Neuronal stem cell (in vitro differentiated cells): ENCODE data around the gene ARL6IP5.

Experiments used
- DNase-seq: peaks from one replicate; pipeline ENCODE4 v3.0.0-alpha.2; 2013; ENCODE audit warnings: low spot score
- H2AFZ ChIP-seq: one replicate; pipeline ENCODE4 v1.6.1; 2013; ENCODE audit warnings: mild to moderate bottlenecking, low read length, inconsistent platforms
- H2AK5ac ChIP-seq: 2 replicates; pipeline ENCODE4 v1.6.1; 2013; ENCODE audit warnings: low read depth, mild to moderate bottlenecking, inconsistent platforms, low read length, moderate library complexity, mixed read lengths
- H2BK120ac ChIP-seq: 2 replicates; pipeline ENCODE4 v1.6.1; 2013; ENCODE audit warnings: low read depth, mild to moderate bottlenecking, inconsistent platforms, low read length, moderate library complexity, mixed read lengths
- H2BK12ac ChIP-seq: one replicate; pipeline ENCODE4 v1.6.1; 2013; ENCODE audit warnings: low read length, inconsistent platforms
- H2BK15ac ChIP-seq: 2 replicates; pipeline ENCODE4 v1.6.1; 2013; ENCODE audit warnings: mild to moderate bottlenecking, low read length, inconsistent platforms, mixed read lengths
- H2BK5ac ChIP-seq: one replicate; pipeline ENCODE4 v1.6.1; 2013; ENCODE audit warnings: inconsistent platforms, mild to moderate bottlenecking, low read length, moderate library complexity
- H3K14ac ChIP-seq: one replicate; pipeline ENCODE4 v1.6.1; 2013; ENCODE audit warnings: low read length, inconsistent platforms
- H3K18ac ChIP-seq: 2 replicates; pipeline ENCODE4 v1.6.1; 2013; ENCODE audit warnings: low read length, inconsistent platforms
- H3K23ac ChIP-seq: 2 replicates; pipeline ENCODE4 v1.6.1; 2013; ENCODE audit warnings: low read depth, mild to moderate bottlenecking, mixed read lengths, low read length, inconsistent platforms; ENCODE audit not compliant: poor library complexity
- H3K27ac ChIP-seq: replicated peaks from 3 replicates; pipeline ENCODE4 v1.5.1; 2013; ENCODE audit warnings: low read length, inconsistent platforms
- H3K27me3 ChIP-seq, 3 experiments: 2 replicates each; pipeline ENCODE4 v1.6.1; 2013; ENCODE audit warnings: low read length in 3 of 3, mild to moderate bottlenecking in 2 of 3, inconsistent platforms in 1 of 3, low read depth in 1 of 3, mixed read lengths in 1 of 3, moderate library complexity in 1 of 3; ENCODE audit not compliant: control insufficient read depth in 3 of 3, insufficient read depth in 3 of 3
- H3K36me3 ChIP-seq, 2 donors: replicated peaks in 1 of 2; 2 replicates each; pipeline ENCODE4 v1.6.1; 2013; ENCODE audit warnings: low read length in 2 of 2; ENCODE audit not compliant: control insufficient read depth in 2 of 2, insufficient read depth in 2 of 2
- H3K4ac ChIP-seq: 2 replicates; pipeline ENCODE4 v1.6.1; 2013; ENCODE audit warnings: inconsistent platforms, mild to moderate bottlenecking, low read length, moderate library complexity
- H3K4me1 ChIP-seq, 2 donors: 1 replicate in 1 of 2; 2 replicates in 1 of 2; pipeline ENCODE4 v1.6.1; 2013; ENCODE audit warnings: low read length in 2 of 2, low read depth in 1 of 2; ENCODE audit not compliant: control insufficient read depth in 2 of 2, insufficient read depth in 1 of 2
- H3K4me2 ChIP-seq: one replicate; pipeline ENCODE4 v1.6.1; 2013; ENCODE audit warnings: mild to moderate bottlenecking, low read length, inconsistent platforms; ENCODE audit not compliant: insufficient read depth, poor library complexity, severe bottlenecking
- H3K4me3 ChIP-seq, 2 donors: 2 replicates each; pipeline ENCODE4 v1.5.1; 2013; ENCODE audit warnings: low read length in 2 of 2, mild to moderate bottlenecking in 2 of 2, inconsistent platforms in 1 of 2, moderate library complexity in 1 of 2
- H3K79me1 ChIP-seq: one replicate; pipeline ENCODE4 v1.6.1; 2013; ENCODE audit warnings: low read depth, mild to moderate bottlenecking, inconsistent platforms, low read length, moderate library complexity
- H3K9ac ChIP-seq: one replicate; pipeline ENCODE4 v1.6.1; 2013; ENCODE audit warnings: mild to moderate bottlenecking, low read depth, low read length, inconsistent platforms; ENCODE audit not compliant: poor library complexity
- H3K9me3 ChIP-seq, 2 donors: replicated peaks in 1 of 2; 2 replicates each; pipeline versions ENCODE3 to v1.6.1; 2013; ENCODE audit warnings: low read length in 2 of 2, mild to moderate bottlenecking in 2 of 2, inconsistent platforms in 1 of 2, low read depth in 1 of 2, mixed read lengths in 1 of 2, moderate library complexity in 1 of 2; ENCODE audit not compliant: control insufficient read depth in 2 of 2, insufficient read depth in 1 of 2
- H4K8ac ChIP-seq: one replicate; pipeline ENCODE4 v1.6.1; 2013; ENCODE audit warnings: low read depth, mild to moderate bottlenecking, inconsistent platforms, low read length, moderate library complexity
- H4K91ac ChIP-seq: one replicate; pipeline ENCODE4 v1.6.1; 2013; ENCODE audit warnings: low read length, low read depth, mild to moderate bottlenecking, inconsistent platforms; ENCODE audit not compliant: poor library complexity
- WGBS, 2 donors: extraction: QIAGEN DNeasy Blood & Tissue Kit; methylation state at CpG; one replicate each; pipeline ENCODE4 v1.1.7; 2013; ENCODE audit warnings: missing lambda C conversion rate in 2 of 2, mixed read lengths in 1 of 2; ENCODE audit not compliant: insufficient read length in 2 of 2, insufficient replicate concordance in 1 of 2; ENCODE audit errors: extremely low coverage in 2 of 2; 5-methylcytosine and 5-hydroxymethylcytosine counted together

ARL6IP5 gene

GRCh38 chr3:69116897-69117296, 32.2 kb downstream of the ARL6IP5 start:
- no peak overlapping the region for H2BK5ac ChIP-seq
- peaks cover 0 to 4% of the 10 kb centered on the region in 2 donors for H3K4me1 ChIP-seq
- H3K14ac ChIP-seq = no peak overlapping the region
- no peak overlapping the region for H3K23ac ChIP-seq
- no peak overlapping the region for H3K9ac ChIP-seq
- no CpG with 5 or more reads among the region's 3 CpGs for WGBS, 2 donors
- H2AK5ac ChIP-seq = no peak overlapping the region
- H2BK120ac ChIP-seq = no peak overlapping the region
- DNase-seq = no peak
- H3K27ac ChIP-seq = no peak overlapping the region
- H3K27me3 ChIP-seq = no peaks in the 10 kb centered on the region
- H3K4me3 ChIP-seq = no peak overlapping the region
- no peak overlapping the region for H4K91ac ChIP-seq
- H3K9me3 ChIP-seq = no peaks in the 10 kb centered on the region
- no peak overlapping the region for H2AFZ ChIP-seq
- no peaks in the 10 kb centered on the region for H3K36me3 ChIP-seq
- no peak overlapping the region for H2BK12ac ChIP-seq
- no peak overlapping the region for H2BK15ac ChIP-seq
- H3K79me1 ChIP-seq = no peaks in the 10 kb centered on the region
- no peak overlapping the region for H3K4ac ChIP-seq
- no peak overlapping the region for H4K8ac ChIP-seq
- no peak overlapping the region for H3K4me2 ChIP-seq
- no peak overlapping the region for H3K18ac ChIP-seq

DNA sequence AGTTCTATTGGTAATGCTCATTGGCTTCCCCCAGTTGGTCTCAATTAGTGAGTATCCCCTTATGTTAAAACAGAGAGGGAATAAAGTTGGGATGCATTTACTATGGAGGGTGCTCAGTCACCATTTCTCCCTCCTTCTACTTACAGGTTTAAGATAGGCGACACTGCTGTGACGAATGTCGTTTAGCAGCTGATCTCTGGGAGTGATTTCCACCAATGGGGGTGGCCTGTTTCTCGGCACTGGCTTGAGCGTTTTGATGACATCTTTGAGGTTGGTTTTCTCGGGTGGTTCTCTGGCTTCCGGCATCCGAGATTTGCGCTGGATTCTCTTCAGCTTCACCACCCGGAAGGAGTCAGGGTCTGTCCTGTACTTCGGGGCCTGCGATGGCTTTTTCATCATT, 33.8 kb downstream of the ARL6IP5 start:
- Histone ChIP-seq H3K27me3 (no peaks in the 10 kb centered on the region), H2BK12ac (no peak overlapping the region), H4K91ac (no peak overlapping the region), H3K14ac (no peak overlapping the region), H3K4me3 (no peak overlapping the region), H4K8ac (no peak overlapping the region), H3K9me3 (no peaks in the 10 kb centered on the region), H3K4ac (no peak overlapping the region), H3K18ac (no peak overlapping the region), H2BK120ac (no peak overlapping the region), H2BK15ac (no peak overlapping the region), H2AFZ (no peak overlapping the region), H2AK5ac (no peak overlapping the region), H3K36me3 (no peaks in the 10 kb centered on the region), H3K4me1 (peaks cover 0 to 5% of the 10 kb centered on the region in 2 donors), H3K4me2 (no peak overlapping the region), H3K23ac (no peak overlapping the region), H3K9ac (no peak overlapping the region), H3K27ac (no peak overlapping the region), H3K79me1 (no peaks in the 10 kb centered on the region), H2BK5ac (no peak overlapping the region)
- no peak for DNase-seq
- no CpG with 5 or more reads among the region's 12 CpGs for WGBS, 2 donors

DNA sequence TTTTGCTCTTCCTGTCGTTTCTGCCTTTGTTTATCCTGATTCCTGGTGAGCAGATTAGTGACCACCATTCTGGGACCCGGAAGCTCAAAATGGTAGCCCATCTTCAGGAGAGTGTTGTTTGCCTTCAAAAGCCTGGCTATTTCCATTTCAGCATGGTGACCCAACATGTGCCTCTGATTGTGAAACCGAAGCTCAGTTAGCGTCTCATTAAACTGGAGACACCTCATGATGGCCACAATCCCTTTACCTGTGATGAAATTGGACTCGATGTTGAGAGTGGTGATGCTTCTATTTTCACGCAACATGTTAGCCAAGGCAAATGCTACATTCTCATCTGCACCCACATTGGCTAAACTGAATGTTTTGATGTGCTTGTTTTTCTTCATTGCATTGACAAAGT, 34.4 kb downstream of the ARL6IP5 start:
- Histone ChIP-seq H2BK15ac (no peak overlapping the region), H3K23ac (no peak overlapping the region), H3K27ac (no peak overlapping the region), H3K18ac (no peak overlapping the region), H3K14ac (no peak overlapping the region), H2BK12ac (no peak overlapping the region), H3K27me3 (no peaks in the 10 kb centered on the region), H3K4me2 (no peak overlapping the region), H4K91ac (no peak overlapping the region), H3K9ac (no peak overlapping the region), H3K4me1 (peaks cover 0 to 5% of the 10 kb centered on the region in 2 donors), H2AK5ac (no peak overlapping the region), H2BK5ac (no peak overlapping the region), H4K8ac (no peak overlapping the region), H3K4ac (no peak overlapping the region), H3K4me3 (no peak overlapping the region), H2AFZ (no peak overlapping the region), H3K36me3 (no peaks in the 10 kb centered on the region), H2BK120ac (no peak overlapping the region), H3K9me3 (no peaks in the 10 kb centered on the region), H3K79me1 (no peaks in the 10 kb centered on the region)
- no peak for DNase-seq
- WGBS, 2 donors = no CpG with 5 or more reads among the region's 6 CpGs

DNA sequence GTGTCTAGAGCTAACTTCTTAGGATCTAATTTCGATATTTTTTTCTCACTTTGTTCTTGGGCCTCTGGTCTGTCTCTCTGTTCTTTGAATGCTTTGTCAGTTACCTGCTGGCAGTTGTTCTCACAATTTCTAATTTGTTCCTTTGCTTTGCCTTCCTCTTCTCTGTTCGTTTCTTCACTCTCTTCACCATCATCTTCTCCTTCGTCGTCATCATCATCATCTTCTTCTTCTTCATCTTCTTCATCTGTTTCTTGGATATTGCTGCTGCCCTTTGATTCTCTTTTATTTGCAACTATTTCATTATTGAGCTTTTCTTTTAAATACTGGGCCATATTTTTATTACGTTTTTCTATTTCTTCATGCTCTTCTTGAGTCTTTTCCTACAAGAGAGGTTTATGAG, 34.9 kb downstream of the ARL6IP5 start:
- Histone ChIP-seq H3K9me3 (no peaks in the 10 kb centered on the region), H3K27me3 (no peaks in the 10 kb centered on the region), H4K8ac (no peak overlapping the region), H2BK120ac (no peak overlapping the region), H2AK5ac (no peak overlapping the region), H3K9ac (no peak overlapping the region), H3K4me3 (no peak overlapping the region), H3K4me1 (peaks cover 0 to 5% of the 10 kb centered on the region in 2 donors), H3K4ac (no peak overlapping the region), H3K14ac (no peak overlapping the region), H2AFZ (no peak overlapping the region), H3K36me3 (no peaks in the 10 kb centered on the region), H2BK12ac (no peak overlapping the region), H3K79me1 (no peaks in the 10 kb centered on the region), H2BK5ac (no peak overlapping the region), H2BK15ac (no peak overlapping the region), H3K23ac (no peak overlapping the region), H4K91ac (no peak overlapping the region), H3K4me2 (no peak overlapping the region), H3K18ac (no peak overlapping the region), H3K27ac (no peak overlapping the region)
- no peak for DNase-seq
- 100% methylated on average over 3 of the region's 5 CpGs; no CpG with 5 or more reads in 1 of the 2 donors for WGBS, 2 donors
